HG02588 (cell line): ENCODE measurements around the gene SLC16A6.
"Not testable (repeated sequence)": the region's sequence is repeated elsewhere in the genome, so short reads cannot be mapped to it uniquely, and the experiment has no call there.

Source experiments
- ATAC-seq: cut with Tn5 transposase; IDR thresholded peaks from one replicate; pipeline ENCODE4 v1.9.1; 2021; ENCODE audit warnings: mild to moderate bottlenecking, moderate library complexity; ENCODE audit not compliant: unreplicated experiment

The SLC16A6 gene

GRCh38 chr17:68225055-68225454 lies 65.9 kb downstream of the SLC16A6 start:
- ATAC-seq = peak; percentile 54

- no peak for ATAC-seq
Observed at GRCh38 chr17:68222606-68223005, 68.3 kb downstream of the SLC16A6 start.

- ATAC-seq = no peak
Observed at GRCh38 chr17:68221786-68222185, 69.1 kb downstream of the SLC16A6 start.

DNA sequence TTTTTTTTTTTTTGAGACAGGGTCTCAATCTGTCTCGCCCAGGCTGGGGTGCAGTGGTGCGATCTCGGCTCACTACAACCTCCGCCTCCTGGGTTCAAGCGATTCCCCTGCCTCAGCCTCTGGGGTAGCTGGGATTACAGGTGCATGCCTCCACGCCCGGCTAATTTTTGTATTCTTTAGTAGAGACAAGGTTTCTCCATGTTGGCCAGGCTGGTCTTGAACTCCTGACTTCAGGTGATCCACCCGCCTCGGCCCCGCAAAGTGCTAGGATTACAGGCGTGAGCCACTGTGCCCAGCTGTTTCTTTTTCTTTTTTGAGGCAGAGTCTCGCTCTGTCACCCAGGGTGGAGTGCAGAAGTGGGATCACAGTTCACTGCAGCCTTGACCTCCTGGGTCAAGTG lies 70.1 kb downstream of the SLC16A6 start:
- ATAC-seq = not testable (repeated sequence)

DNA sequence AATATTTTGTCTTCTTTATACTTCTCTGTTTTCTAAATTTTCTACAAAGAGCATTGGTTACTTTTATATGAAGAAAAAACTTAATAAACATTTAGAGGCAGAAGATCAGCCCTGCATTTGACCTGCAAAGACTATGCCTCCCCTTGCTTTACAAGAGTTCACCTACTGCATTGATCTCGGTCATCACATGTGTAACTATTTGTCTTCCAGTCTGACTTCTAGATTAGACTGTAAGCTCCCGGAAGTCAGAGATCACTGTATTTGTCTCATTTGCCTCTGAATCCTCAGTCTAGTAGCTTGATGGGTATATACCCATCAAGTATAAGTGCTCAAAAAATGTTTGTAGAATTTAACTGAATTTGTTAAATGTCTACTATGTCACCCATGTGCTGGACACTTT lies 70.7 kb downstream of the SLC16A6 start:
- ATAC-seq = not testable (repeated sequence)

DNA sequence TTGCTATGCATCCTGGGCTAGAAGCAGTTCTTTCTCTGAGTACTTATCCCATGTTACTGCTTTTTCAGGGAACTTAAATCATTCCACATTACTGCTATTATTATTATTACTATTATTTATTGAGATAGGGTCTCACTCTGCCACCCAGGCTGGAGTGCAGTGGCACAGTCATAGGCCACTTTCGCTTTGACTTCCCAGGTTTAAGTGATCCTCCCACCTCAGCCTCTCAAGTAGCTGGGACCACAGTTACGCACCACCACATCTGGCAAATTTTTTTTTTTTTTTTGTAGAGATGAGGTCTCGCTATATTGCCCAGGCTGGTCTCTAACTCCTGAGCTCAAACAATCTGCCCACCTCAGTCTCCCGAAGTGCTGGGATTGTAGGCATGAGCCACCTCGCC lies 71.5 kb downstream of the SLC16A6 start:
- not testable (repeated sequence) for ATAC-seq
